Upper lobe of right lung (tissue), 1 donor: ENCODE data around the gene HYOU1. TPM values are rescaled to one million over a fixed set of nuclear protein-coding genes. Genes with fewer than 3 reads are reported as not detected.

Experiments used
- ATAC-seq: fragments of 200-7000 bp; cut with Tn5 transposase; one replicate; pipeline ENCODE4 v1.9.1; 2020; ENCODE audit warnings: mild to moderate bottlenecking, moderate library complexity
- DNase-seq: peaks from one replicate; pipeline ENCODE4 v3.0.0-alpha.2; 2020
- H3K27ac ChIP-seq: fragments of 200-600 bp; one replicate; pipeline ENCODE4 v1.8.0; 2022
- H3K27me3 ChIP-seq: fragments of 200-600 bp; one replicate; pipeline ENCODE4 v1.8.0; 2022; ENCODE audit warnings: mild to moderate bottlenecking
- H3K36me3 ChIP-seq: fragments of 200-600 bp; one replicate; pipeline ENCODE4 v1.8.0; 2022
- H3K4me1 ChIP-seq: fragments of 200-600 bp; one replicate; pipeline ENCODE4 v1.8.0; 2022
- H3K4me3 ChIP-seq: fragments of 200-600 bp; one replicate; pipeline ENCODE4 v1.8.0; 2022; ENCODE audit warnings: mild to moderate bottlenecking
- H3K9me3 ChIP-seq: fragments of 200-600 bp; one replicate; pipeline ENCODE4 v1.8.0; 2022
- CTCF ChIP-seq: fragments of 200-600 bp; IDR thresholded peaks from one replicate; pipeline ENCODE4 v1.8.0; 2022; ENCODE audit warnings: antibody characterized with exemption
- intact Hi-C: fragments of 100-400 bp; cut with DNase I; formaldehyde crosslinking; loops from one replicate; pipeline ENCODE4 v1.11.0; 2022
- total RNA-seq: library from RNA; stranded (reverse); fragmentation: NEBNext Ultra II Directional; extraction: Animal tissue kit (Norgen Biotek cat#: 25700); gene quantifications from one replicate; pipeline ENCODE4 v1.2.1, GENCODE V29; 2021
- donor health status: DM: no; HTN: yes; CAD: no; lungs with severe emphysema.

Gene HYOU1
- total RNA-seq, 1 donor from 2014 or later: 142 TPM

- no peaks in the 10 kb centered on the region for H3K9me3 ChIP-seq
- peak overlapping the region; percentile 77 for H3K4me3 ChIP-seq
- peaks cover 22% of the 10 kb centered on the region for H3K36me3 ChIP-seq
- H3K27me3 ChIP-seq: no peaks in the 10 kb centered on the region
- TF ChIP-seq CTCF: no peak
- peaks cover 16% of the 10 kb centered on the region for H3K4me1 ChIP-seq
- no peak for ATAC-seq
- no peak for DNase-seq
- intact Hi-C loops: no loop called here
- peak overlapping the region; percentile 90 for H3K27ac ChIP-seq
Observed at GRCh38 chr11:119092880-119093842, 36.2 kb upstream of the HYOU1 start.

- H3K9me3 ChIP-seq: no peaks in the 10 kb centered on the region
- no peak for DNase-seq
- H3K27ac ChIP-seq: no peak overlapping the region
- H3K4me3 ChIP-seq: no peak overlapping the region
- TF ChIP-seq CTCF: no peak
- H3K4me1 ChIP-seq: peaks cover 16% of the 10 kb centered on the region
- intact Hi-C loops: no loop called here
- no peak for ATAC-seq
- no peaks in the 10 kb centered on the region for H3K27me3 ChIP-seq
- peaks cover 13% of the 10 kb centered on the region for H3K36me3 ChIP-seq
Observed at GRCh38 chr11:119091966-119092879, 35.2 kb upstream of the HYOU1 start.

GRCh38 chr11:119091178-119091577 lies 34.2 kb upstream of the HYOU1 start:
- intact Hi-C loops: no loop called here
- Histone ChIP-seq H3K36me3 (peaks cover 3% of the 10 kb centered on the region), H3K4me3 (no peak overlapping the region), H3K27ac (no peak overlapping the region), H3K27me3 (no peaks in the 10 kb centered on the region), H3K9me3 (no peaks in the 10 kb centered on the region), H3K4me1 (peaks cover 17% of the 10 kb centered on the region)
- DNase-seq (no peak), ATAC-seq (no peak)
- no peak for TF ChIP-seq CTCF

- no peak for ATAC-seq
- H3K4me3 ChIP-seq: no peak overlapping the region
- no peak overlapping the region for H3K27ac ChIP-seq
- intact Hi-C loops: no loop called here
- H3K4me1 ChIP-seq: peaks cover 23% of the 10 kb centered on the region
- no peaks in the 10 kb centered on the region for H3K27me3 ChIP-seq
- H3K9me3 ChIP-seq: no peaks in the 10 kb centered on the region
- no peak for DNase-seq
- H3K36me3 ChIP-seq: peaks cover 3% of the 10 kb centered on the region
- TF ChIP-seq CTCF: no peak
Observed at GRCh38 chr11:119089319-119089718, 32.3 kb upstream of the HYOU1 start.

- no peak for DNase-seq
Observed at GRCh38 chr11:119088406-119088805, 31.4 kb upstream of the HYOU1 start.

More at GRCh38 chr11:119088406-119088805, 31.4 kb upstream of the HYOU1 start:
- peaks cover 3% of the 10 kb centered on the region for H3K36me3 ChIP-seq
- H3K27ac ChIP-seq: no peak overlapping the region
- no peaks in the 10 kb centered on the region for H3K27me3 ChIP-seq
- intact Hi-C loops: no loop called here
- H3K4me3 ChIP-seq: no peak overlapping the region
- no peaks in the 10 kb centered on the region for H3K9me3 ChIP-seq
- peaks cover 21% of the 10 kb centered on the region for H3K4me1 ChIP-seq
- no peak for ATAC-seq
- no peak for TF ChIP-seq CTCF
